Neural cell (in vitro differentiated cells): ENCODE results near the gene GLI3.

Experiments used
- POLR2AphosphoS5 ChIP-seq: IDR thresholded peaks from 2 replicates; pipeline ENCODE4 v1.6.1; 2012
- TF ChIP-seq, protein P1 (sequence below): fragments of 450-650 bp; IDR thresholded peaks from 2 replicates; pipeline ENCODE4 v1.5.1; 2014; ENCODE audit warnings: antibody characterized with exemption, mild to moderate bottlenecking, moderate library complexity; ENCODE audit not compliant: poor library complexity, severe bottlenecking

DNA sequence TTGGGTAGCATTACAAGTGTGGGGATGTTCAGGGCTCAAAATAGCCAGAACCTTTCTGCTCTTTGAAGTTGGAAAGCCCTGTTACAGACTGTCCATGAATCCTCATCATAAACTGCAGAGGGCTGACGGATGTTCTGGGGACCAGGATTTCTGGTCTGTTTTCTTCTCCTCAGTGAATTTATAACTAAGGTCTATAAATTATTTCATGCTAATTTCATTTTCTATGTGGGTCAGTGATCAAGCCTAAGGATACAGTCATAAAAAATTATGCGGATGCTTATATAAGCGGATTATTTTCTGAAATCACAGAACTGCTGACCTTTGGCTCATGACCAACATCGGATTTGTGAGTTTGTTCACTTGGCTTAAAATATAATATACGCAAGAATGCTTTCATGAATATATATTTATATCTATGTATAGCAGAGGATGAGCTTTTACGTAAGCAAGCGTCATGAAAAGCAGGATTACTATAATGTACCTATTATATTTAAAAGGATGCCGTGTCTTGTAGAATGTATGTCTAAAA is 263.7 kb downstream of the GLI3 start:
- TF ChIP-seq, protein P1, sequence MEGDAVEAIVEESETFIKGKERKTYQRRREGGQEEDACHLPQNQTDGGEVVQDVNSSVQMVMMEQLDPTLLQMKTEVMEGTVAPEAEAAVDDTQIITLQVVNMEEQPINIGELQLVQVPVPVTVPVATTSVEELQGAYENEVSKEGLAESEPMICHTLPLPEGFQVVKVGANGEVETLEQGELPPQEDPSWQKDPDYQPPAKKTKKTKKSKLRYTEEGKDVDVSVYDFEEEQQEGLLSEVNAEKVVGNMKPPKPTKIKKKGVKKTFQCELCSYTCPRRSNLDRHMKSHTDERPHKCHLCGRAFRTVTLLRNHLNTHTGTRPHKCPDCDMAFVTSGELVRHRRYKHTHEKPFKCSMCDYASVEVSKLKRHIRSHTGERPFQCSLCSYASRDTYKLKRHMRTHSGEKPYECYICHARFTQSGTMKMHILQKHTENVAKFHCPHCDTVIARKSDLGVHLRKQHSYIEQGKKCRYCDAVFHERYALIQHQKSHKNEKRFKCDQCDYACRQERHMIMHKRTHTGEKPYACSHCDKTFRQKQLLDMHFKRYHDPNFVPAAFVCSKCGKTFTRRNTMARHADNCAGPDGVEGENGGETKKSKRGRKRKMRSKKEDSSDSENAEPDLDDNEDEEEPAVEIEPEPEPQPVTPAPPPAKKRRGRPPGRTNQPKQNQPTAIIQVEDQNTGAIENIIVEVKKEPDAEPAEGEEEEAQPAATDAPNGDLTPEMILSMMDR: no peak
- TF ChIP-seq POLR2AphosphoS5: no peak
